WTC11 (cell line): ENCODE results near the gene SACS. TPM values are rescaled to one million over a fixed set of nuclear protein-coding genes. Genes with fewer than 3 reads are reported as not detected.

Experiments
- ATAC-seq: fragments of 200-7000 bp; cut with Tn5 transposase; 2 replicates; pipeline ENCODE4 v1.10.0; 2021; ENCODE audit warnings: mild to moderate bottlenecking, moderate library complexity
- CTCF ChIA-PET: fragments of 300-600 bp; sonication (Branson Sonifier 250); formaldehyde crosslinking; loops from one replicate; lab custom pipeline; 2021; ENCODE audit warnings: antibody characterized with exemption; lab: Charles Lee
- POLR2A ChIA-PET: fragments of 350-600 bp; sonication (Branson Sonifier 250); formaldehyde crosslinking; loops from one replicate; lab custom pipeline; 2021; ENCODE audit warnings: antibody characterized with exemption; lab: Charles Lee
- DNase-seq: peaks from one replicate; pipeline ENCODE4 v3.0.0; 2021; ENCODE audit warnings: low spot score
- H3K27ac Mint-ChIP-seq: 2 replicates; pipeline ENCODE4 v1.8.0; 2021; ENCODE audit warnings: mixed read lengths
- H3K27me3 Mint-ChIP-seq: 2 replicates; pipeline ENCODE4 v1.8.0; 2021; ENCODE audit warnings: low read depth, mild to moderate bottlenecking, moderate library complexity, mixed read lengths
- H3K36me3 Mint-ChIP-seq: 2 replicates; pipeline ENCODE4 v1.8.0; 2021; ENCODE audit warnings: mixed read lengths
- H3K4me1 Mint-ChIP-seq: 2 replicates; pipeline ENCODE4 v1.8.0; 2022; ENCODE audit warnings: mixed read lengths
- H3K4me3 Mint-ChIP-seq: 2 replicates; pipeline ENCODE4 v1.8.0; 2021; ENCODE audit warnings: mild to moderate bottlenecking, moderate library complexity, mixed read lengths
- H3K9me3 Mint-ChIP-seq: 2 replicates; pipeline ENCODE4 v1.8.0; 2021; ENCODE audit warnings: mixed read lengths
- GABPB1 ChIP-seq: sonication (generic); formaldehyde crosslinking; IDR thresholded peaks from 2 replicates; pipeline ENCODE4 v1.8.1; 2023; ENCODE audit warnings: mild to moderate bottlenecking, missing genetic modification reagents
- GRHL2 ChIP-seq: fragments of 250-450 bp; sonication (Bioruptor Pico); IDR thresholded peaks from 2 replicates; pipeline ENCODE4 v1.8.0; 2022; ENCODE audit warnings: mild to moderate bottlenecking, moderate library complexity; ENCODE audit not compliant: insufficient replicate concordance, severe bottlenecking
- NR3C1 ChIP-seq: sonication (generic); formaldehyde crosslinking; conservative IDR thresholded peaks from 2 replicates; pipeline ENCODE4 v1.8.1; 2023; ENCODE audit warnings: low read depth, mild to moderate bottlenecking, missing genetic modification reagents
- OVOL2 ChIP-seq: fragments of 250-450 bp; sonication (Bioruptor Pico); IDR thresholded peaks from 2 replicates; pipeline ENCODE4 v1.9.0; 2021; ENCODE audit warnings: mild to moderate bottlenecking, borderline replicate concordance
- RELA ChIP-seq: sonication (generic); formaldehyde crosslinking; IDR thresholded peaks from 2 replicates; pipeline ENCODE4 v1.8.1; 2022; ENCODE audit warnings: missing genetic modification reagents, mild to moderate bottlenecking, borderline replicate concordance
- SMAD3 ChIP-seq: sonication (generic); formaldehyde crosslinking; IDR thresholded peaks from 2 replicates; pipeline ENCODE4 v1.8.0; 2022; ENCODE audit warnings: missing genetic modification reagents, mild to moderate bottlenecking, borderline replicate concordance
- SP1 ChIP-seq: sonication (generic); formaldehyde crosslinking; conservative IDR thresholded peaks from 2 replicates; pipeline ENCODE4 v1.8.1; 2022; ENCODE audit warnings: missing genetic modification reagents
- TCF7 ChIP-seq: sonication (generic); formaldehyde crosslinking; IDR thresholded peaks from 2 replicates; pipeline ENCODE4 v1.8.0; 2022; ENCODE audit warnings: mild to moderate bottlenecking, low read depth, missing genetic modification reagents, moderate library complexity
- TEAD4 ChIP-seq: sonication (generic); formaldehyde crosslinking; IDR thresholded peaks from 2 replicates; pipeline ENCODE4 v1.8.0; 2022; ENCODE audit warnings: mild to moderate bottlenecking, missing genetic modification reagents
- TP53 ChIP-seq: sonication (generic); formaldehyde crosslinking; IDR thresholded peaks from 2 replicates; pipeline ENCODE4 v1.8.1; 2023; ENCODE audit warnings: mild to moderate bottlenecking, missing genetic modification reagents
- ZBTB21 ChIP-seq: sonication (generic); formaldehyde crosslinking; IDR thresholded peaks from 2 replicates; pipeline ENCODE4 v1.8.1; 2023; ENCODE audit warnings: mild to moderate bottlenecking, missing genetic modification reagents, borderline replicate concordance
- total RNA-seq: library from RNA; stranded (reverse); gene quantifications from 3 replicates; pipeline ENCODE4 v1.2.3, GENCODE V29; 2021
- TF ChIP-seq, protein P1 (sequence below): sonication (generic); formaldehyde crosslinking; IDR thresholded peaks from 2 replicates; pipeline ENCODE4 v1.8.0; 2023; ENCODE audit warnings: missing genetic modification reagents
- TF ChIP-seq, protein P2 (sequence below): sonication (generic); formaldehyde crosslinking; IDR thresholded peaks from 2 replicates; pipeline ENCODE4 v1.8.1; 2023; ENCODE audit warnings: mild to moderate bottlenecking, missing genetic modification reagents
- TF ChIP-seq, protein P3 (sequence below): sonication (generic); formaldehyde crosslinking; IDR thresholded peaks from 2 replicates; pipeline ENCODE4 v1.8.1; 2022; ENCODE audit warnings: mild to moderate bottlenecking, missing genetic modification reagents, moderate library complexity, borderline replicate concordance
- TF ChIP-seq, protein P4 (sequence below): fragments of 250-450 bp; sonication (Bioruptor Pico); IDR thresholded peaks from 2 replicates; pipeline ENCODE4 v1.9.0; 2021; ENCODE audit warnings: mild to moderate bottlenecking
- TF ChIP-seq, protein P5 (sequence below): sonication (generic); formaldehyde crosslinking; IDR thresholded peaks from 2 replicates; pipeline ENCODE4 v1.8.1; 2023; ENCODE audit warnings: mild to moderate bottlenecking, missing genetic modification reagents, moderate library complexity
- TF ChIP-seq, protein P6 (sequence below): fragments of 250-450 bp; sonication (Bioruptor Pico); IDR thresholded peaks from 2 replicates; pipeline ENCODE4 v2.1.2; 2022; ENCODE audit warnings: mild to moderate bottlenecking, moderate library complexity

SACS gene
- total RNA-seq, 1 experiment from 2014 or later, result 35.2 TPM

DNA sequence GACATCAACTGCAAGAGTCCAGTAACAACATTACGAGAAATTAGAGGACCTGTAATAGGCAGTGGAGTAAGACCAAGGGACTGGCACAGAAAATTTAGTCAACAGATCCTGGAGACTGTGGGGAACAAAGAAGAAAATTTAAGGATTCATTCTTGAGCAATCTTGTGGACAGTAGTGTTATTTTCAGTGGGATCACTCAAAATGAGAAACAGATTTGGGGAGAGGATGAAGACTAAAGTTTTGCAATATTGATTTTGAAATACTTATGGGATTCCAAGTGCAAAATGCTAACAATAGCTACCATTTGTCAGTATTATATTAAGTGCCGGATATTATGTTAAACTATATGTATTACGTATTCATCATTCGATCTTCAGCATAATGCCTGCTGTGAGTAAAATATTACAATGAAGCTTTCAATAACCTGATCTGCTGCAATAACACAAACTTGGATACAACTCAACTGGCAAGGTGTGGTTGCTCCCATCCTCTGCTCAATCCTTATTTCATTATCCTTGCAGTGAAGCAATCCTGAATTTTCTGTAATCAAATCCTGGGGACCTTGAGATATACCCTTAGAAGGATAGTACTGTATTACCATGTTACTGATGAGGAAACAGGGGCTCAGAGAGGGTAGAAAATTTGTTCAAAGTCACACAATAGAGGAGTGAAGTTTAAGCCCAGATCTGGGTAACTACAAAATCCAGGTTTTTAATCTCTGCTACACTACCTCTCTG is 84.2 kb downstream of the SACS start (continued):
- TF ChIP-seq, protein P1, sequence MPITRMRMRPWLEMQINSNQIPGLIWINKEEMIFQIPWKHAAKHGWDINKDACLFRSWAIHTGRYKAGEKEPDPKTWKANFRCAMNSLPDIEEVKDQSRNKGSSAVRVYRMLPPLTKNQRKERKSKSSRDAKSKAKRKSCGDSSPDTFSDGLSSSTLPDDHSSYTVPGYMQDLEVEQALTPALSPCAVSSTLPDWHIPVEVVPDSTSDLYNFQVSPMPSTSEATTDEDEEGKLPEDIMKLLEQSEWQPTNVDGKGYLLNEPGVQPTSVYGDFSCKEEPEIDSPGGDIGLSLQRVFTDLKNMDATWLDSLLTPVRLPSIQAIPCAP (CRISPR knock-in tag), result no peak
- TF ChIP-seq SMAD3 (no peak), NR3C1 (CRISPR knock-in tag) (no peak)
- TF ChIP-seq, protein P2, sequence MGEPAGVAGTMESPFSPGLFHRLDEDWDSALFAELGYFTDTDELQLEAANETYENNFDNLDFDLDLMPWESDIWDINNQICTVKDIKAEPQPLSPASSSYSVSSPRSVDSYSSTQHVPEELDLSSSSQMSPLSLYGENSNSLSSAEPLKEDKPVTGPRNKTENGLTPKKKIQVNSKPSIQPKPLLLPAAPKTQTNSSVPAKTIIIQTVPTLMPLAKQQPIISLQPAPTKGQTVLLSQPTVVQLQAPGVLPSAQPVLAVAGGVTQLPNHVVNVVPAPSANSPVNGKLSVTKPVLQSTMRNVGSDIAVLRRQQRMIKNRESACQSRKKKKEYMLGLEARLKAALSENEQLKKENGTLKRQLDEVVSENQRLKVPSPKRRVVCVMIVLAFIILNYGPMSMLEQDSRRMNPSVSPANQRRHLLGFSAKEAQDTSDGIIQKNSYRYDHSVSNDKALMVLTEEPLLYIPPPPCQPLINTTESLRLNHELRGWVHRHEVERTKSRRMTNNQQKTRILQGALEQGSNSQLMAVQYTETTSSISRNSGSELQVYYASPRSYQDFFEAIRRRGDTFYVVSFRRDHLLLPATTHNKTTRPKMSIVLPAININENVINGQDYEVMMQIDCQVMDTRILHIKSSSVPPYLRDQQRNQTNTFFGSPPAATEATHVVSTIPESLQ (CRISPR knock-in tag), result no peak
- TF ChIP-seq, protein P3, sequence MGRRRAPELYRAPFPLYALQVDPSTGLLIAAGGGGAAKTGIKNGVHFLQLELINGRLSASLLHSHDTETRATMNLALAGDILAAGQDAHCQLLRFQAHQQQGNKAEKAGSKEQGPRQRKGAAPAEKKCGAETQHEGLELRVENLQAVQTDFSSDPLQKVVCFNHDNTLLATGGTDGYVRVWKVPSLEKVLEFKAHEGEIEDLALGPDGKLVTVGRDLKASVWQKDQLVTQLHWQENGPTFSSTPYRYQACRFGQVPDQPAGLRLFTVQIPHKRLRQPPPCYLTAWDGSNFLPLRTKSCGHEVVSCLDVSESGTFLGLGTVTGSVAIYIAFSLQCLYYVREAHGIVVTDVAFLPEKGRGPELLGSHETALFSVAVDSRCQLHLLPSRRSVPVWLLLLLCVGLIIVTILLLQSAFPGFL (CRISPR knock-in tag), result no peak

DNA sequence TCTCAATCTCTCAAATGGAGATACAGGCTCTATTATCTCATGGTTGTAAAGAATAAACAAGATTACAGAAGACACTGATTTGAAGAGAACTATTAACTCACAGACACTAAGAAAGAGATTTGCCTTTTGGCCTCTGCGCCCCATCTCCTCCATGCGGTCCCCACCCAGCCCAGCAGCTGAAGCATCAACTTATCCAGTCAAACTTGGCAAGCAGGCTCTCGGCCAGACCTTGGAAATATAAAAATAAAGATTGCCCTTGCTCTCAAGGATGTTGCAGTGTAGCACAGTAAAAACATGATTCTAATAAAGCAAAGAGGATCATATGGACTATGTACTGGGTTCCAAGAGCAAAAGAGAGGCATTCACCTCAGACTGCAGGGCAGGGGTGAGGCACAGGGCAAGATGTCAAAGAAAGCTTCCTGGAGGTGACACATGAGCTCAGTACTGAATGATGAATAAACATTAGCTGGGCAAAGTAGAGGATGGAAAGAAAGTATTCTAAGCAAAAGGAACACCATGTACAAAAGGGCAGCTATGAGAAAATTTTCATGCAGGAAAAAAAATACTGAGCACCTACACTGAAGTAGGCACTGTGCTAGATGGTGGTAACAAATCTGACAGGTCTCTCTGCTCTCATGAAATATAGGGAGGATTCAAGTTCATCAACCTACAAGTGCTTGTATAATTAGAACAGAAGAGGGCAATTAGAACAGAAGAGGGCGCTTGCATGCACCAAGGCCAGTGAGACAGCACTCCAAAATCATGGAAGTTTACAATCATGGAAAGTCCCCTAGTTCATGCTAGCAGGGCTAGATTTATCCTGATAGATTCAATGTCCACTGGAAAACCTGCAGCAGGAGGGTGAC is 85.0 kb downstream of the SACS start:
- H3K27me3 Mint-ChIP-seq, result no peaks in the 10 kb centered on the region
- peaks cover 4% of the 10 kb centered on the region; the same call in 1 of the 2 replicates for H3K9me3 Mint-ChIP-seq
- H3K36me3 Mint-ChIP-seq, result peaks cover 47% of the 10 kb centered on the region
- ChIA-PET CTCF (no interaction called here), POLR2A (no interaction called here)
- no peaks in the 10 kb centered on the region for H3K4me1 Mint-ChIP-seq
- no peak for DNase-seq
- no peak overlapping the region for H3K27ac Mint-ChIP-seq
- no peak for ATAC-seq
- TF ChIP-seq, protein P4, sequence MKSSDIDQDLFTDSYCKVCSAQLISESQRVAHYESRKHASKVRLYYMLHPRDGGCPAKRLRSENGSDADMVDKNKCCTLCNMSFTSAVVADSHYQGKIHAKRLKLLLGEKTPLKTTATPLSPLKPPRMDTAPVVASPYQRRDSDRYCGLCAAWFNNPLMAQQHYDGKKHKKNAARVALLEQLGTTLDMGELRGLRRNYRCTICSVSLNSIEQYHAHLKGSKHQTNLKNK (CRISPR knock-in tag), result no peak
- no peak for TF ChIP-seq ZBTB21 (CRISPR knock-in tag)
- no peak for TF ChIP-seq GRHL2 (CRISPR knock-in tag)
- TF ChIP-seq, protein P5, sequence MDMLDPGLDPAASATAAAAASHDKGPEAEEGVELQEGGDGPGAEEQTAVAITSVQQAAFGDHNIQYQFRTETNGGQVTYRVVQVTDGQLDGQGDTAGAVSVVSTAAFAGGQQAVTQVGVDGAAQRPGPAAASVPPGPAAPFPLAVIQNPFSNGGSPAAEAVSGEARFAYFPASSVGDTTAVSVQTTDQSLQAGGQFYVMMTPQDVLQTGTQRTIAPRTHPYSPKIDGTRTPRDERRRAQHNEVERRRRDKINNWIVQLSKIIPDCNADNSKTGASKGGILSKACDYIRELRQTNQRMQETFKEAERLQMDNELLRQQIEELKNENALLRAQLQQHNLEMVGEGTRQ (CRISPR knock-in tag), result no peak
- no peak for TF ChIP-seq OVOL2
- H3K4me3 Mint-ChIP-seq, result no peak overlapping the region

DNA sequence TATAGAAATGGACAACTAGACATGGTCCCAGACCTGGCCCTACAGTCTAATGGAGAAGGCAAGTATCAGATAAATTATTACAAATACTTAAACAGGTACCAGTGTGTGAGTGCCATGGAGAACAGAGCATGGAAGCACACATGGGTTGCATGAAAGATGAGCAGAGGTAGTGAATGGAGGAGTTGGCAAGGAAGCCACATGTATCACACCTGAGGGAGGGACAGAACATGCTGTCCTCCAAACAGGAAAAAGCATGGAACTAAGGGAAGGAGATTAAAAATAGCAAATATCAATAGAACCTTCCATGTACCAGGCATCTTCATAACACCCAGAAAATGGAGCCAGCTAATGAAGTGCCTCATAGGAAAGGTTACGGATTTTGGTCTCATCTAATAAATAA is 85.9 kb downstream of the SACS start:
- Mint-ChIP-seq H3K9me3 (peaks cover 7% of the 10 kb centered on the region), H3K4me3 (no peak overlapping the region), H3K27me3 (no peaks in the 10 kb centered on the region), H3K27ac (no peak overlapping the region), H3K4me1 (no peaks in the 10 kb centered on the region), H3K36me3 (peaks cover 53% of the 10 kb centered on the region)
- ATAC-seq (no peak), DNase-seq (no peak)
- ChIA-PET CTCF (no interaction called here), POLR2A (no interaction called here)
- TF ChIP-seq TP53 (CRISPR knock-in tag) (no peak), GABPB1 (no peak), SP1 (CRISPR knock-in tag) (no peak), TEAD4 (CRISPR knock-in tag) (no peak), TCF7 (CRISPR knock-in tag) (no peak), RELA (no peak)
- TF ChIP-seq, protein P6, sequence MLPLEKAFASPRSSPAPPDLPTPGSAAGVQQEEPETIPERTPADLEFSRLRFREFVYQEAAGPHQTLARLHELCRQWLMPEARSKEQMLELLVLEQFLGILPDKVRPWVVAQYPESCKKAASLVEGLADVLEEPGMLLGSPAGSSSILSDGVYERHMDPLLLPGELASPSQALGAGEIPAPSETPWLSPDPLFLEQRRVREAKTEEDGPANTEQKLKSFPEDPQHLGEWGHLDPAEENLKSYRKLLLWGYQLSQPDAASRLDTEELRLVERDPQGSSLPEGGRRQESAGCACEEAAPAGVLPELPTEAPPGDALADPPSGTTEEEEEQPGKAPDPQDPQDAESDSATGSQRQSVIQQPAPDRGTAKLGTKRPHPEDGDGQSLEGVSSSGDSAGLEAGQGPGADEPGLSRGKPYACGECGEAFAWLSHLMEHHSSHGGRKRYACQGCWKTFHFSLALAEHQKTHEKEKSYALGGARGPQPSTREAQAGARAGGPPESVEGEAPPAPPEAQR (CRISPR knock-in tag), result no peak
- TF ChIP-seq, protein P5 (CRISPR knock-in tag), result no peak
